OCI-LY1 (cell line): Measurements from ENCODE around the gene DACT2.

Experiments used
- EZH2 ChIP-seq: fragments of 200-600 bp; sonication (generic), shearing (Covaris generic); IDR thresholded peaks from 2 replicates; pipeline ENCODE4 v1.8.0; 2017; ENCODE audit warnings: borderline replicate concordance, mixed run types, mild to moderate bottlenecking, antibody characterized with exemption, low read length, moderate library complexity, mixed read lengths
- TF ChIP-seq, protein P1 (sequence below): fragments of 200-600 bp; sonication (generic), shearing (Covaris generic); IDR thresholded peaks from 2 replicates; pipeline ENCODE4 v1.5.1; 2017; ENCODE audit warnings: mild to moderate bottlenecking, antibody characterized with exemption, low read length, moderate library complexity, mixed read lengths

DNA sequence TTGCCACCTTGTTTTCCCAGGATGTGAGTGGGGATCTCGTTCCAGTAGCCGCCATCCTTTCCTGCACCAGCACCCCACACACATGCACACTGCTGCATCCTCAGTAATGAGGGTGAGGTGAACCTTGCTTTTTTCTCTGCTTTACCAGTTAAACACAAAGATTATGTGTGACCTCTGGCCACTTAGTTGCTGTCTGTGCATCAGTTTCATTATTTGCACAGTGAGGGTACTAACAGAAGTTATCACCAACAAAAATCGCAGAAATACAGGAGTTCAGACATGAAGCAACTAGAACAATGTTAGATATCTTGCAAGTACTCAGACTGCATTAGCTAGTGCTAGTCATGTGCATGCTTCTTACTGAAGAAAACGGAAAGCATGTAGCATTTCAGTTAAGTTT lies 17.4 kb upstream of the DACT2 start:
- TF ChIP-seq, protein P1, sequence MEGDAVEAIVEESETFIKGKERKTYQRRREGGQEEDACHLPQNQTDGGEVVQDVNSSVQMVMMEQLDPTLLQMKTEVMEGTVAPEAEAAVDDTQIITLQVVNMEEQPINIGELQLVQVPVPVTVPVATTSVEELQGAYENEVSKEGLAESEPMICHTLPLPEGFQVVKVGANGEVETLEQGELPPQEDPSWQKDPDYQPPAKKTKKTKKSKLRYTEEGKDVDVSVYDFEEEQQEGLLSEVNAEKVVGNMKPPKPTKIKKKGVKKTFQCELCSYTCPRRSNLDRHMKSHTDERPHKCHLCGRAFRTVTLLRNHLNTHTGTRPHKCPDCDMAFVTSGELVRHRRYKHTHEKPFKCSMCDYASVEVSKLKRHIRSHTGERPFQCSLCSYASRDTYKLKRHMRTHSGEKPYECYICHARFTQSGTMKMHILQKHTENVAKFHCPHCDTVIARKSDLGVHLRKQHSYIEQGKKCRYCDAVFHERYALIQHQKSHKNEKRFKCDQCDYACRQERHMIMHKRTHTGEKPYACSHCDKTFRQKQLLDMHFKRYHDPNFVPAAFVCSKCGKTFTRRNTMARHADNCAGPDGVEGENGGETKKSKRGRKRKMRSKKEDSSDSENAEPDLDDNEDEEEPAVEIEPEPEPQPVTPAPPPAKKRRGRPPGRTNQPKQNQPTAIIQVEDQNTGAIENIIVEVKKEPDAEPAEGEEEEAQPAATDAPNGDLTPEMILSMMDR = no peak
- TF ChIP-seq EZH2 = no peak
